IMR-90 (cell line): ENCODE measurements around the gene CASP2.

Experiments
- CEBPB ChIP-seq: IDR thresholded peaks from 2 replicates; pipeline ENCODE4 v1.6.1; 2012; ENCODE audit warnings: low read depth, low read length, improper control_type of control experiment
- CHD1 ChIP-seq: IDR thresholded peaks from 2 replicates; pipeline ENCODE4 v1.6.1; 2012; ENCODE audit warnings: low read depth, low read length, improper control_type of control experiment
- CTCF ChIP-seq: conservative IDR thresholded peaks from 2 replicates; pipeline ENCODE4 v1.5.1; 2012; ENCODE audit warnings: mild to moderate bottlenecking, low read depth, low read length, improper control_type of control experiment
- FOS ChIP-seq: fragments of 150-350 bp; IDR thresholded peaks from 2 replicates; pipeline ENCODE4 v1.6.1; 2016; ENCODE audit warnings: low read depth, low read length
- MAFK ChIP-seq: IDR thresholded peaks from 2 replicates; pipeline ENCODE4 v1.6.1; 2012; ENCODE audit warnings: low read depth, low read length, improper control_type of control experiment
- POLR2A ChIP-seq: IDR thresholded peaks from 2 replicates; pipeline ENCODE4 v1.6.1; 2012; ENCODE audit warnings: mild to moderate bottlenecking, low read depth, low read length
- RAD21 ChIP-seq: IDR thresholded peaks from 2 replicates; pipeline ENCODE4 v1.6.1; 2012; ENCODE audit warnings: low read length, improper control_type of control experiment
- RCOR1 ChIP-seq: IDR thresholded peaks from 2 replicates; pipeline ENCODE4 v1.6.1; 2012; ENCODE audit warnings: mild to moderate bottlenecking, low read length, improper control_type of control experiment; ENCODE audit not compliant: insufficient replicate concordance
- RFX5 ChIP-seq: IDR thresholded peaks from 2 replicates; pipeline ENCODE4 v1.8.0; 2012; ENCODE audit warnings: low read depth, mild to moderate bottlenecking, low read length, moderate library complexity
- SMC3 ChIP-seq: fragments of 150-350 bp; IDR thresholded peaks from 2 replicates; pipeline ENCODE4 v1.6.1; 2016; ENCODE audit warnings: low read depth, mild to moderate bottlenecking, antibody characterized with exemption, low read length, moderate library complexity
- USF2 ChIP-seq: fragments of 150-350 bp; IDR thresholded peaks from 2 replicates; pipeline ENCODE4 v1.6.1; 2017; ENCODE audit warnings: mild to moderate bottlenecking, antibody characterized with exemption, low read length, low read depth

GRCh38 chr7:143287935-143288826, at the start of gene CASP2:
- TF ChIP-seq CTCF (peak; percentile 38), MAFK (no peak), RAD21 (peak; percentile 20; the same call in 1 of the 2 replicates), SMC3 (peak; percentile 13; the same call in 1 of the 2 replicates), USF2 (no peak), POLR2A (peak; percentile 65; the same call in 1 of the 2 replicates), RCOR1 (no peak), CHD1 (no peak), CEBPB (no peak), RFX5 (no peak), FOS (no peak)
